ENCODE measurements around the gene IRX4. TPM values are rescaled to one million over a fixed set of nuclear protein-coding genes. Genes with fewer than 3 reads are reported as not detected.
A peak's percentile ranks its signal among the peaks of the same experiment; 100 is the strongest.

Gene IRX4
- total RNA-seq, 1 experiment from 2014 or later, result 17.9 TPM

GRCh38 chr5:1905108-1905507, 22.4 kb upstream of the IRX4 start:
- H3K27me3 ChIP-seq (ENCODE audit: control insufficient read depth, insufficient read depth, low read length), result no peaks in the 10 kb centered on the region
- no peak for DNase-seq

DNA sequence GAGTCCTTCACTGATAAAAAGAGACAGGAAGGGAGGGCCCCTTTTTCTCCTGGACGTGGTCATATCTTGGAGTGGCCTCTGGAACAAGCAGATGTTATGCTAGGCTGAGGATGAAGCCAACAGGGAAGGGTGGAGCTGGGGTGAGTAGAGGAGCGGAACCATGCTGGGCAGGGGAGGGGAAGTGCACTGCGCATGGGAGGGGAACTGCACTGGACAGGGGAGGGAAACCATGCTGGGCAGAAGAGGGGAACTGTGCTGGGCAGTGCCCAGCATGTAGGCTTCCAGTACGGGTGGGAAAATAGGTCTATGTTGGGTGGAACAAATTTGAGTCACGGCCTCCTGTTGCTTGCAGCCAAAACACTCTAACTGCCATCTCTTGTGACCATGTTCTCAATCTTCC, 19.3 kb upstream of the IRX4 start:
- Histone ChIP-seq H3K36me3 (replicated peaks; ENCODE audit: control insufficient read depth, insufficient read depth, low read length) (no peaks in the 10 kb centered on the region), H3K27me3 (ENCODE audit: control insufficient read depth, insufficient read depth, low read length) (no peaks in the 10 kb centered on the region), H3K4me3 (ENCODE audit: insufficient read depth, low read depth, low read length) (no peak overlapping the region)
- no peak for DNase-seq

More at GRCh38 chr5:1905108-1905507, 22.4 kb upstream of the IRX4 start:
- Histone ChIP-seq H3K4me3 (ENCODE audit: insufficient read depth, low read depth, low read length) (no peak overlapping the region), H3K36me3 (replicated peaks; ENCODE audit: control insufficient read depth, insufficient read depth, low read length) (no peaks in the 10 kb centered on the region)

- H3K36me3 ChIP-seq (replicated peaks; ENCODE audit: control insufficient read depth, insufficient read depth, low read length), result no peaks in the 10 kb centered on the region
- H3K27me3 ChIP-seq (ENCODE audit: control insufficient read depth, insufficient read depth, low read length), result no peaks in the 10 kb centered on the region
- no peak overlapping the region for H3K4me3 ChIP-seq (ENCODE audit: insufficient read depth, low read depth, low read length)
- no peak for DNase-seq
These were observed 18.3 kb upstream of the IRX4 start for GRCh38 chr5:1901061-1901460.

DNA sequence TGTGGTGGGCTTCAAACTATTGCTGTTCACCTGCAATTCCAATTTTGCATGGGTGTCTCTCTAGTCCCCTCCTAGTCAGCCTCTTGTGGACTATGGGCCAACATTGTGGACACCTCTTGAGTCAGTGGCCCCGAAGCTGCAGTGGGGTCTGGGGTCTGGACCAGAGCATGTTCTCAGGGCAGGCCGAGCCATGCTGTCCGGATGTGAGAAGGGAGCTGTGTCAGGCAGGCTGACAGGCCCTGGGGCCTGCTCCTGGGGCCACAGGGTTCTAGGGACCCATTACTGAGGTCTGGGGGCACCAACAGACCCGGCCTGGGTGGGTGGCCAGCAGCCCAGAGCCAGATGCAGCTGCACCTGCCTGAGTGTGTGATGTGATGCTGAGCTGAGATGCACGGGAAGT, 16.5 kb upstream of the IRX4 start:
- no peaks in the 10 kb centered on the region for H3K27me3 ChIP-seq (ENCODE audit: control insufficient read depth, insufficient read depth, low read length)
- H3K4me3 ChIP-seq (ENCODE audit: insufficient read depth, low read depth, low read length), result no peak overlapping the region
- DNase-seq, result no peak
- H3K36me3 ChIP-seq (replicated peaks; ENCODE audit: control insufficient read depth, insufficient read depth, low read length), result no peaks in the 10 kb centered on the region

DNA sequence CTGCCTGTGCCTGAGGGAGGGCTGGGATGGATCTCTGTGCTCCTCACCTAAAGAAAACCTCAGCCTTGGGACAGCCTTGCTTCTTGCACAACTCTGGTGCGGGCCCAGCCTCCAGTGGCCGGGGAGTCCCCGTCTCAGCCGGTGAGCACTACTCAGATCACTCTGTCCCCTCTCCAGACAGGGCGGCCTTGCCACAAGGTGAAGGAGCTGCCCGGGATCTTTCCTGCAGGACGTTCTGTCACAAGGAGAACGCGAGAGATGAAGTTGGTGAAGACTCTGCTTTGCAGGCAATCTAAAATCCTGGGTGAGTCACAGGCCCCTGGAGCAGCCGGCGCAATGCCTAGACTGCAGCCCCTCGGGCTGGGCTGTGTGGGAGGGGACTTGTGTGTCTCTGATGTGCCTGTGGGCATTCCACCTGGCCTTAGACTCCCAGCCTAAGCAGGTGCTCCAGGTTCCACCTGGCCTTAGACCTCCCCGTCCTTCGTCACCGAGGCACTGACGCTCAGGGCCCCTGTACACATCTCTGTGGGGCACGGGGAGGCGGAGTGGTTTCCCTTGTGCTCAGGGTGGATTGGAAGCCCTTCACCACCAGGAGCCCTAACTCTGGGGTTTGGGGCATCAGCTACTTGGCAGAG, 15.2 kb upstream of the IRX4 start:
- Histone ChIP-seq H3K36me3 (replicated peaks; ENCODE audit: control insufficient read depth, insufficient read depth, low read length) (no peaks in the 10 kb centered on the region), H3K4me3 (ENCODE audit: insufficient read depth, low read depth, low read length) (no peak overlapping the region), H3K27me3 (ENCODE audit: control insufficient read depth, insufficient read depth, low read length) (0 out of 2 replicates have a peak, but pooled peaks cover 2% of the 10 kb centered on the region)
- DNase-seq, result peak; percentile 41

- no peaks in the 10 kb centered on the region for H3K36me3 ChIP-seq (replicated peaks; ENCODE audit: control insufficient read depth, insufficient read depth, low read length)
- no peak overlapping the region for H3K4me3 ChIP-seq (ENCODE audit: insufficient read depth, low read depth, low read length)
- 0 out of 2 replicates have a peak, but pooled peaks cover 2% of the 10 kb centered on the region for H3K27me3 ChIP-seq (ENCODE audit: control insufficient read depth, insufficient read depth, low read length)
- DNase-seq, result no peak
These were observed 14.7 kb upstream of the IRX4 start for GRCh38 chr5:1897386-1897785.

DNA sequence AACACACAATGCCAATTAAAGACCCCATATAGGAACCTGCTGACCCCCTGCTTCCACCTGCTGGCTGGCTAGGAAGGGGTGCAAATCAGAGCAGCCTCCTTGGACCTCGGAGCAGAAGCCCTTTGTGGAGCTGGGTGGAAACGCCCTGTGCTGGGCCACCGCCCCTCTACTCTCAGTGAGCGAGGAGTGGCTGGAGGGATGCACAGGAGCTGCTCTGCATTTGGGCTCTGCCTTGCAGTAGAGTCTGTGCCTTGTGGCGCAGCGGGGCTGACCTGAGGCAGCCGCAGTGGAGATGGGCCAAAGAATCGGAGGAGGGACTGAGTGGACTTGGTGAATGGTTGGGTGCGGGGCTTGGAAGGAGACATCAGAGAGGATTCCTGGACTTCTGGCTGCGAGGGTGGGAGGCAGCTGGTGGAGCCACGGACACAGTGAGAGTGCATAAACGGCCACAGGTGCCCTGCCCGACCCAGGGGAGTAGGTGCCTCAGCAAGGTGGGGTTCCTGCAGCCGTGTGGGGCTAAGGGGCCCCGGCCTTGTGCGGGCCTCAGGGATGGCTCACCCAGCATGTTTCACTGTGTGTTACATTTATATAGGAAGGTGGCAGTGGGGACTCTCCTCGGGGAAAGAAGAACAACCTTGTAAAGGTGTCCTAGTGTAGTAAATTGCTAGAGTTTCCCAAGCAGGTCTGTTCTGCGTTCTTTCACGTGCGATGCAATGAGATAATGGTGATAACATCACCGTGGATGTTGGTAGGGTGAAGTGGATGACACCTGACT, 14.1 kb upstream of the IRX4 start:
- H3K36me3 ChIP-seq (replicated peaks; ENCODE audit: control insufficient read depth, insufficient read depth, low read length), result no peaks in the 10 kb centered on the region
- peak; percentile 52 for DNase-seq
- H3K27me3 ChIP-seq (ENCODE audit: control insufficient read depth, insufficient read depth, low read length), result 0 out of 2 replicates have a peak, but pooled peaks cover 2% of the 10 kb centered on the region

DNA sequence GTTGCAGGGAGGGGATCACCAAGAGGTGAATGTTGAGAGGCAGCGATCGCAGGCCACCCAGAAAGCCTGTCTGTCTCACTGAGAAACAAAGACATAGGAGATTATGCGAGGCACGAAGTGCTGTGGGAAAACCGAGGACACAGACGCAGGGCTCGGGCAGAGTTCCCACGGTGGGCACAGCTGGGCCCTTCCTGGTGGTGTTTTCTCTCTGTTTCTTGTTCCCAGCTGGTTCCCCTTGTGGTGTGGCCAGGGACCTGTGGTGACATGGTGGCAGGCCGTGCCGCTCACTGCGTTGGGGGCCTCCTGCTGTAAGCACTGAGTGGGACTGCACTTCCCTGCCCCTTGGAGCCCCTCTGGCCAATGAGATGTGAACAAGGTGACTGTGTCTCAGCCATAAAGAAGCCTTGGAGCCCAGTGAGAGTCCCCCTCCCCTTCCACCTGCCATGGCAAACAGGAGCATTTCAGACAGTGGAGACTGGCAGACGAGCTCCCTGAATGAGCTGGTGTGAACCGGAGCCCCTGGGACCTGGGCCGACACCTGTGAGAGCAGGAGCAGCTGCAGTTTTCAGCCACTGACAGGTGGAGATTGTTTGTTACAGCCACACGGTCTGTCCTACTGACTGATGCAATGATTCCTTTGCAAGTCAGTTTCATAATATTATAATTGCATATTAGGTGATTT, 13.2 kb upstream of the IRX4 start:
- H3K27me3 ChIP-seq (ENCODE audit: control insufficient read depth, insufficient read depth, low read length), result 0 out of 2 replicates have a peak, but pooled peaks cover 2% of the 10 kb centered on the region
- no peak overlapping the region for H3K4me3 ChIP-seq (ENCODE audit: insufficient read depth, low read depth, low read length)
- no peaks in the 10 kb centered on the region for H3K36me3 ChIP-seq (replicated peaks; ENCODE audit: control insufficient read depth, insufficient read depth, low read length)
- peak; percentile 35 for DNase-seq

More for the DNA sequence above, 14.1 kb upstream of the IRX4 start:
- no peak overlapping the region for H3K4me3 ChIP-seq (ENCODE audit: insufficient read depth, low read depth, low read length)

GRCh38 chr5:1894243-1894642, 11.5 kb upstream of the IRX4 start:
- peaks cover 6% of the 10 kb centered on the region; the same call in 1 of the 2 replicates for H3K27me3 ChIP-seq (ENCODE audit: control insufficient read depth, insufficient read depth, low read length)
- DNase-seq, result no peak

DNA sequence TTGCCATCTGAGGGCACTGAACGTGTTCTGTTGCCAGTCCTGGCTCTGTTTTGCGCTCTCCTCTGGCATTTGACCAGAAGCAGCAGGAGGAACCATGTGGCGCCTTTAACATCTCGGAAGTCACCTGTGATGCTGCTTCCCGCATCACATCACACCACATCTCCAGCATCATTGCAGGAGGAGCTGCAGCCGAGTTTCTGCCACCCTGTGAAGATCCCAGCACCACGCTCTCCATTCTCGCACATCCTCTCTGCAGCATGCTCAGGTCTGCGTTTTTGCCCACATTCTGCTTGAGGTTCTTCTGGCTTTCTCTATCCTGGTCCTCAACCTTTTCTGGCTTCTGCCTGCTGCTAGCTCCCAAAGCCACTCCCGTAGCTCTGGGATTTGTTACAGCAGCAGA, 11.0 kb upstream of the IRX4 start:
- H3K27me3 ChIP-seq (ENCODE audit: control insufficient read depth, insufficient read depth, low read length), result peaks cover 11% of the 10 kb centered on the region; the same call in 1 of the 2 replicates
- H3K4me3 ChIP-seq (ENCODE audit: insufficient read depth, low read depth, low read length), result no peak overlapping the region

More at GRCh38 chr5:1894243-1894642, 11.5 kb upstream of the IRX4 start:
- H3K36me3 ChIP-seq (replicated peaks; ENCODE audit: control insufficient read depth, insufficient read depth, low read length), result no peaks in the 10 kb centered on the region
- H3K4me3 ChIP-seq (ENCODE audit: insufficient read depth, low read depth, low read length), result no peak overlapping the region

DNA sequence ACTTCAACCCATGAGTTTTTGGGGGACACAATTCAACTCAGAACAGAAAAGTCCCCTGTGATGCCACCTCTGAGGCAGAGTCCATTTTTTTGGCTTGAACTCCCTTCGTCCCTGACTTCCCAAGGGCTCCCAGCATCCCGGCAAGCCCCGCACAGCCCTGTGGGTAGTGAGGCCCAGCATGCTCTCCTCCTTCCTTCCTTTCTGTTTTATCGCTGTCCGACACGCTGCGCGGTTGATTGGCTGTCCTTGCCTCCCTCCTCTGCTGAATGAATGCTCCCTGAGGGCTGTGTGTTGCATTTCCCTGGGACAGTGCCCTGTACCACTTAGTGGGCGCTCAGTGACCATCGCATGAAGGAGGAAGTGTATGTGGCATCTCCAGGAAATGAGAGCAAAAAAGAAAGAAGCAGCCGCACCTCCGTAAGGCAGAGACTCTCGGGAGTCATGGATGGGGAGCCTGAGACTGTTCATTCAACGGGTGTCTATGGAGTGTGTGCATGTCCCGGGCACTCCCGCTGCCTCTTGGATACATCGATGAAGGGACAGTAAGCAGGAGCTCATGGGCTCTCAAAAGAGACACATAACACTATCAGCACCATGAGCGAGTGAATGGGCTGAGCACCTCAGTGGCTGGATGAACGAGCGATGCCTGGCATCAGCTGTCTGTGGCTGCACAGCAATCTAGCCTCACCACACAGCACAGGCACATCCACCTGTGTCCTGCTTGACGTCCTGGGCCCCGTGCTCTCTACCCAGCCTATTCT, 10.1 kb upstream of the IRX4 start:
- no peak for DNase-seq
- Histone ChIP-seq H3K4me3 (ENCODE audit: insufficient read depth, low read depth, low read length) (no peak overlapping the region), H3K36me3 (replicated peaks; ENCODE audit: control insufficient read depth, insufficient read depth, low read length) (no peaks in the 10 kb centered on the region), H3K27me3 (ENCODE audit: control insufficient read depth, insufficient read depth, low read length) (peaks cover 17% of the 10 kb centered on the region; the same call in 1 of the 2 replicates)

More for the DNA sequence above, 11.0 kb upstream of the IRX4 start:
- H3K36me3 ChIP-seq (replicated peaks; ENCODE audit: control insufficient read depth, insufficient read depth, low read length), result no peaks in the 10 kb centered on the region
- DNase-seq, result no peak

DNA sequence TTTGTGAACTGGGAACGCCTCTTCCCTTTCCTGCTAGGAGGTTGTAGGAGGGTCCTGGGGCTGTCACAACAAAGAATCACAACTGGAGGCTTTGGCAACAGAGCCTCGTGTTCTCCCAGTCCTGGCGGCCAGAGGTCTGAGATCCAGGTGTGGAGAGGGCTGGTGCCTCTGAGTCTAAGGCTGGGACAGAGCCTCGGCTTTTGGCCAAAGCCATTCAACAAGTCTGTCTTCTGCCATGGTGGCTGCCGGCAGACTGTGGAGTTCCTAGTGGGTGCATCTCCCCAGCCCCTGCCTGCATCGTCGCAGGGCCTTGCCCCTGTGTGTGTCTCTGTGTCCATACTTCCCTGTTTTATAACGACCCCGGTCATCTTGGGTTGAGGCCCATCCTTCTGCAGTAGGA, 9.5 kb upstream of the IRX4 start:
- H3K27me3 ChIP-seq (ENCODE audit: control insufficient read depth, insufficient read depth, low read length), result peaks cover 23% of the 10 kb centered on the region
- no peaks in the 10 kb centered on the region for H3K36me3 ChIP-seq (replicated peaks; ENCODE audit: control insufficient read depth, insufficient read depth, low read length)
- peak; percentile 40 for DNase-seq
- H3K4me3 ChIP-seq (ENCODE audit: insufficient read depth, low read depth, low read length), result no peak overlapping the region

- Histone ChIP-seq H3K27me3 (ENCODE audit: control insufficient read depth, insufficient read depth, low read length) (peaks cover 30% of the 10 kb centered on the region), H3K4me3 (ENCODE audit: insufficient read depth, low read depth, low read length) (no peak overlapping the region), H3K36me3 (replicated peaks; ENCODE audit: control insufficient read depth, insufficient read depth, low read length) (no peaks in the 10 kb centered on the region)
- no peak for DNase-seq
These were observed 8.7 kb upstream of the IRX4 start for GRCh38 chr5:1891391-1891790.

- no peak for DNase-seq
- H3K36me3 ChIP-seq (replicated peaks; ENCODE audit: control insufficient read depth, insufficient read depth, low read length), result no peaks in the 10 kb centered on the region
- H3K4me3 ChIP-seq (ENCODE audit: insufficient read depth, low read depth, low read length), result no peak overlapping the region
- peaks cover 41% of the 10 kb centered on the region for H3K27me3 ChIP-seq (ENCODE audit: control insufficient read depth, insufficient read depth, low read length)
These were observed 7.6 kb upstream of the IRX4 start for GRCh38 chr5:1890296-1890695.

All from H7 (cell line).